Hepatocyte (in vitro differentiated cells): Measurements from ENCODE around the gene PROC.

ENCODE experiments used
- EZH2 ChIP-seq: fragments of 200-600 bp; sonication (generic); IDR thresholded peaks from 2 replicates; pipeline ENCODE4 v1.6.1; 2016; ENCODE audit warnings: antibody characterized with exemption, mild to moderate bottlenecking, borderline replicate concordance
- EZH2phosphoT487 ChIP-seq: fragments of 200-600 bp; sonication (generic); IDR thresholded peaks from one replicate; pipeline ENCODE4 v1.6.1; 2018; ENCODE audit warnings: antibody characterized with exemption, mild to moderate bottlenecking, low read depth, moderate library complexity; ENCODE audit not compliant: unreplicated experiment, severe bottlenecking
- TF ChIP-seq, protein P1 (sequence below): fragments of 200-600 bp; sonication (generic); IDR thresholded peaks from 2 replicates; pipeline ENCODE4 v1.5.1; 2016; ENCODE audit warnings: antibody characterized with exemption, mild to moderate bottlenecking; ENCODE audit not compliant: poor library complexity

DNA sequence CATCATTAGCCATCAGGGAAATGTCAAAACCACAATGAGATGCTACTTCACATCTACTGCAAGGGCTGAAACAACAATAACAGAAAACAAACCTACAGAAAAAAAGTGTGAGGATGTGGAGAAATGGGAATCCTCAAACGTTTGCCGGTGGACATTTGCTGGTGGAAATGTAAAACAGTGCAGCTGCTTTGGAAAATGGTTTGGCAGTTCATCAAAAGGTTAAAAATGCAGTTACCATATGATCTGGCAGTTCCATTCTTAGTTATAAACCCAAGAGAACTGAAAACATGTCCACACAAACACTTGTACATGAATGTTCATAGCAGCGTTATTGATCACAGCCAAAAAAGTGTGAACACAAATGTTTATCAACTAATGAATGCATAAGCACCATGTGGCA lies 44.2 kb downstream of the PROC start:
- TF ChIP-seq, protein P1, sequence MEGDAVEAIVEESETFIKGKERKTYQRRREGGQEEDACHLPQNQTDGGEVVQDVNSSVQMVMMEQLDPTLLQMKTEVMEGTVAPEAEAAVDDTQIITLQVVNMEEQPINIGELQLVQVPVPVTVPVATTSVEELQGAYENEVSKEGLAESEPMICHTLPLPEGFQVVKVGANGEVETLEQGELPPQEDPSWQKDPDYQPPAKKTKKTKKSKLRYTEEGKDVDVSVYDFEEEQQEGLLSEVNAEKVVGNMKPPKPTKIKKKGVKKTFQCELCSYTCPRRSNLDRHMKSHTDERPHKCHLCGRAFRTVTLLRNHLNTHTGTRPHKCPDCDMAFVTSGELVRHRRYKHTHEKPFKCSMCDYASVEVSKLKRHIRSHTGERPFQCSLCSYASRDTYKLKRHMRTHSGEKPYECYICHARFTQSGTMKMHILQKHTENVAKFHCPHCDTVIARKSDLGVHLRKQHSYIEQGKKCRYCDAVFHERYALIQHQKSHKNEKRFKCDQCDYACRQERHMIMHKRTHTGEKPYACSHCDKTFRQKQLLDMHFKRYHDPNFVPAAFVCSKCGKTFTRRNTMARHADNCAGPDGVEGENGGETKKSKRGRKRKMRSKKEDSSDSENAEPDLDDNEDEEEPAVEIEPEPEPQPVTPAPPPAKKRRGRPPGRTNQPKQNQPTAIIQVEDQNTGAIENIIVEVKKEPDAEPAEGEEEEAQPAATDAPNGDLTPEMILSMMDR = no peak
- TF ChIP-seq EZH2phosphoT487 (no peak), EZH2 (no peak)
